Uterus (tissue), 4 donors: ENCODE measurements around the gene C11orf86. TPM values are rescaled to one million over a fixed set of nuclear protein-coding genes. Genes with fewer than 3 reads are reported as not detected.

ENCODE experiments used
- DNase-seq, 2 donors: peaks; one replicate each; pipeline ENCODE4 v3.0.0-alpha.2; 2019 to 2020
- H3K27ac ChIP-seq, 2 donors: fragments of 200-600 bp; sonication (generic); 1 replicate in 1 of 2; 2 replicates in 1 of 2; pipeline ENCODE4 v1.5.1; 2016 to 2018
- H3K27me3 ChIP-seq, 2 donors: fragments of 200-600 bp; sonication (generic); one replicate each; pipeline ENCODE4 v1.5.1; 2018 to 2019; ENCODE audit warnings: control low read depth in 1 of 2
- H3K36me3 ChIP-seq, 2 donors: fragments of 200-600 bp; sonication (generic); one replicate each; pipeline ENCODE4 v1.5.1; 2019; ENCODE audit warnings: control low read depth in 1 of 2
- H3K4me1 ChIP-seq, 2 donors: fragments of 200-600 bp; sonication (generic); one replicate each; pipeline ENCODE4 v1.5.1; 2018 to 2019; ENCODE audit warnings: control low read depth in 1 of 2
- H3K4me3 ChIP-seq, 2 donors: fragments of 200-600 bp; sonication (generic); 1 replicate in 1 of 2; 2 replicates in 1 of 2; pipeline ENCODE4 v1.5.1; 2018 to 2019; ENCODE audit warnings: mild to moderate bottlenecking in 1 of 2
- H3K9me3 ChIP-seq, 2 donors: fragments of 200-600 bp; sonication (generic); one replicate each; pipeline ENCODE4 v1.5.1; 2019; ENCODE audit warnings: control low read depth in 1 of 2
- POLR2A ChIP-seq, 2 donors: fragments of 450-650 bp; IDR thresholded peaks; one replicate each; pipeline ENCODE4 v1.6.1; 2016; ENCODE audit warnings: antibody characterized with exemption in 2 of 2, mild to moderate bottlenecking in 1 of 2, moderate library complexity in 1 of 2
- intact Hi-C: fragments of 100-400 bp; cut with DNase I; formaldehyde crosslinking; loops from one replicate; pipeline ENCODE4 v1.15.1; 2023; ENCODE audit warnings: low total_unique reads
- total RNA-seq, 4 donors: library from RNA; depleted of rRNA in 3 of 4; stranded (reverse); fragments of >200 nt in 3 of 4; gene quantifications; one replicate each; pipeline versions ENCODE4 v1.1.0 to v1.2.4, GENCODE V29; 2014 to 2023
- TF ChIP-seq, protein P1 (sequence below), 4 experiments: fragments of 200-600 bp in 2 of 4; fragments of 450-650 bp in 2 of 4; sonication (generic) in 2 of 4; IDR thresholded peaks; one replicate each; pipeline ENCODE4 v1.5.1; 2016 to 2019; ENCODE audit warnings: antibody characterized with exemption in 4 of 4, mild to moderate bottlenecking in 2 of 4, moderate library complexity in 1 of 4
- donor health status: DM: yes; HTN: yes; CAD: no.

Gene C11orf86
- total RNA-seq, 4 donors from 2014 or later, result not detected

DNA sequence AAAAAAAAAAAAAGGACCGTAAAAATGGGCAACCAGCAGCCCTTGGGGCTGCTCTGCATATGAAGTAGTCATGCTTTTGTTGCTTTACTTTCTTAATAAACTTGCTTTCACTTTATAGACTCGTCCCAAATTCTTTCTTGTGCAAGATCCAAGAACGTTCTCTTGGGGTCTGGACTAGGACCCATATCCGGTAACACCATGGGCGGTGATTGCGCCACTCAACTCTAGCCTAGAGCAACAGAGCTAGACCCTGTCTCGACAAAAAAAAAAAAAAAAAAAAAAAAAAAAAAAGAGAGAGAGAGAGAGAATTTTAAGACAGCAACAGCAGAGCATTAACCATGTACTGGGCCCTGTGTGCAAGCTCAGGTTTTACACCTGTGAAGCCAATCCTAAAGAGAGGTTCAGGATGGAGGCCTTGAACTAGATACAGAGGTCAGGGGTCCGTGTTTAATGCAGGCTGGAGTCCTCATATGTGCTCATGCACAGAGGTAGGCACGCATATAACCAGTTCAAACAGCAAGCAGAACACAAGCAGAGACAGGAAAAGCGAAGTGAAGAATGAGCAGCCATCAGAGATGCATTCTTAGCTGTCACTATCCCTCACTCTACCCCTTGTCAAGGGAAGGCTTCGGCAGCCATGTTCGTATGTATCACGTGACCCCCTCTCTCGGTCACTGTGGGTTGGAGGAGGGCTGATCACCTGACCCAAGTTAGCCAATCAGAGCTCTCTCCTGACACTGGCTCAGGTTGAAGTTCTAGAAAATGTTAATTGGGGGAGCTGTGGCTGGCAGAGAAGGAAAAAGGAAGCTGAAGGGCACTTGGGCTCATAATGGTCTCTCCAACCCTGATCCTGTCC is 31.2 kb downstream of the C11orf86 start:
- TF ChIP-seq, protein P1, sequence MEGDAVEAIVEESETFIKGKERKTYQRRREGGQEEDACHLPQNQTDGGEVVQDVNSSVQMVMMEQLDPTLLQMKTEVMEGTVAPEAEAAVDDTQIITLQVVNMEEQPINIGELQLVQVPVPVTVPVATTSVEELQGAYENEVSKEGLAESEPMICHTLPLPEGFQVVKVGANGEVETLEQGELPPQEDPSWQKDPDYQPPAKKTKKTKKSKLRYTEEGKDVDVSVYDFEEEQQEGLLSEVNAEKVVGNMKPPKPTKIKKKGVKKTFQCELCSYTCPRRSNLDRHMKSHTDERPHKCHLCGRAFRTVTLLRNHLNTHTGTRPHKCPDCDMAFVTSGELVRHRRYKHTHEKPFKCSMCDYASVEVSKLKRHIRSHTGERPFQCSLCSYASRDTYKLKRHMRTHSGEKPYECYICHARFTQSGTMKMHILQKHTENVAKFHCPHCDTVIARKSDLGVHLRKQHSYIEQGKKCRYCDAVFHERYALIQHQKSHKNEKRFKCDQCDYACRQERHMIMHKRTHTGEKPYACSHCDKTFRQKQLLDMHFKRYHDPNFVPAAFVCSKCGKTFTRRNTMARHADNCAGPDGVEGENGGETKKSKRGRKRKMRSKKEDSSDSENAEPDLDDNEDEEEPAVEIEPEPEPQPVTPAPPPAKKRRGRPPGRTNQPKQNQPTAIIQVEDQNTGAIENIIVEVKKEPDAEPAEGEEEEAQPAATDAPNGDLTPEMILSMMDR (IDR thresholded peaks at IDR 0.05), result no peak
- TF ChIP-seq POLR2A (IDR thresholded peaks at IDR 0.05), result no peak
- intact Hi-C loops, result no loop called here
- Histone ChIP-seq H3K9me3 (no peaks in the 10 kb centered on the region), H3K27ac (no peak overlapping the region), H3K27me3 (no peaks in the 10 kb centered on the region), H3K36me3 (no peaks in the 10 kb centered on the region), H3K4me3 (no peak overlapping the region), H3K4me1 (no peaks in the 10 kb centered on the region)
- DNase-seq, result no peak

DNA sequence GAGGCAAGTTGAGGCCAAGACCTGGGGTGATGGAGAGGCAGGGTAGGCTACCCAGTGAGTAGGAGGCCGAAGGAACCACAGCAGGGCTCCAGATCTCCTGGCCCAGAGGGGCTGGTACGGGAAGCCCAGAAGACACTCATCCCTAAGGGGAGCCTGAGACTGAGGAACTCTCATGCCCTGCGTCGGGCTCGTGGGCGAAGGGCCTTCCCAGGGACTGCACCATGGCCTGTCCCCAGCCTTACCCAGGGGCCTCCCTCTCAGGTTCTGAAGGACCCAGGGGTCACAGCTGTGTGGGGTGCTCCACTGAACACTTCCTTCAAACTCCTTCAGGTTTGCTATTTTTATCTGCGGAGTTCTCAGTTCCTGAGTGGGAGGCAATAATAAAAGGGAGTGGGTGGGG is 32.0 kb downstream of the C11orf86 start:
- Histone ChIP-seq H3K27me3 (no peaks in the 10 kb centered on the region), H3K4me1 (no peaks in the 10 kb centered on the region), H3K4me3 (no peak overlapping the region), H3K27ac (no peak overlapping the region), H3K9me3 (no peaks in the 10 kb centered on the region), H3K36me3 (no peaks in the 10 kb centered on the region)
- no peak for TF ChIP-seq POLR2A (IDR thresholded peaks at IDR 0.05)
- TF ChIP-seq, protein P1 (IDR thresholded peaks at IDR 0.05), result no peak
- DNase-seq, result no peak
- intact Hi-C loops, result no loop called here

DNA sequence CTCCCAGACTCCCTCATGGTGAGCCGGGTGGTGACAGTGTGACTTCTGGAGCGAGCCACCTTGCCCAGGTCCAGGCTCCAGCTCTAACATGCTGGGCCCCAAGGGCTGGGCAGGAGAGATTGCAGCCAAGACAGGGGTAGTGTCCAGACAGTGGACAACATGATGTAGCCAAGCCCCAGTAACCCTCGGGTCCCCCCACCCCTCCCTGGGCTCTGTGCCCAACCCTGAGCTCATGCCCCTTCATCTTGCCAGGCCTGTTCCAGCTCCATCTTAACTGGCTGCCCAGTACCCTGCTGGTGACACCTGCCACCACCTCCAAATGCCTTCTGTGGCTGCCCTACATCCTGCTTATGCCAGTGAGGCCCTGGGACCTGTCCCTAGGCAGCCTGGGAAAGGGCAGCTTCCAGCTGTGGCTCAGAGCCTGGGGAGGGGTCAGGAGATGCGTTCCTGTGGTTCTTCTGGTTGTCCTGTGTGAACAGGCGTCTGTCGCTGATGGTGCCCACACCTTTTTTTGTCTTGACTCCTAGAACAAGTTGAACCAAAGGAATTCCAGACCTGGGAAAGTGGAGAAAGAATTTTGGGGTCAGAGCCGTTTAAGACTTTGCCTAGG is 35.3 kb downstream of the C11orf86 start:
- Histone ChIP-seq H3K4me3 (no peak overlapping the region), H3K4me1 (no peaks in the 10 kb centered on the region), H3K36me3 (no peaks in the 10 kb centered on the region), H3K27ac (no peak overlapping the region), H3K27me3 (no peaks in the 10 kb centered on the region), H3K9me3 (no peaks in the 10 kb centered on the region)
- DNase-seq, result no peak
- intact Hi-C loops, result no loop called here
- TF ChIP-seq, protein P1 (IDR thresholded peaks at IDR 0.05), result no peak
- no peak for TF ChIP-seq POLR2A (IDR thresholded peaks at IDR 0.05)

DNA sequence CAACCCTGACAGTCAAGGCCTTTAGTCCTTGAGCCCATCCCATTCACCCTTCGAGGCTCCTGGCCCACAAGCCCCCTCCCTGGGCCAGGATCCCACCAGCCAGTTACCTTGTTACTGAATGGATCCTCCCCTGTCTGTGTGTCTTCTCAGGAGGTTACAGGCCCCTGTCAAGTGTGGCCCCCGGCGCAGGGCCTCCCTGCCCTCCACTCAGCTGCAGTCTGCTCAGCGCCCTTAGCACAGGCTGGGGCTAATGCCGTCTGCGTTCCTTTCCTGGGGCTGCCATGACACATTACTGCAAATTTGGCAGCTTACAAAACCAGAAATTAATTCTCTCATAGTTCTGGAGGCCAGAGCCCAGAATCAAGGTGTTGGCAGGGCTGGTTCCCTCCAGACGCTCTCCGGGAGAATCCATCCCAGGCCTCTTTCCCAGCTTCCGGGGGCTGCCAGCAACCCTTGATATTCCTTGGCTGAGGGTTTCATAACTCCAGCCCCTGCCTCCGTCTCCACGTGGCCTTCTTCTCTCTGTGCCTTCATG is 38.5 kb downstream of the C11orf86 start:
- DNase-seq, result no peak
- intact Hi-C loops, result no loop called here
- no peaks in the 10 kb centered on the region for H3K9me3 ChIP-seq
- no peak overlapping the region for H3K4me3 ChIP-seq
- H3K4me1 ChIP-seq, result no peaks in the 10 kb centered on the region
- TF ChIP-seq, protein P1 (IDR thresholded peaks at IDR 0.05), result no peak
- no peak overlapping the region for H3K27ac ChIP-seq
- no peaks in the 10 kb centered on the region for H3K27me3 ChIP-seq
- no peaks in the 10 kb centered on the region for H3K36me3 ChIP-seq

DNA sequence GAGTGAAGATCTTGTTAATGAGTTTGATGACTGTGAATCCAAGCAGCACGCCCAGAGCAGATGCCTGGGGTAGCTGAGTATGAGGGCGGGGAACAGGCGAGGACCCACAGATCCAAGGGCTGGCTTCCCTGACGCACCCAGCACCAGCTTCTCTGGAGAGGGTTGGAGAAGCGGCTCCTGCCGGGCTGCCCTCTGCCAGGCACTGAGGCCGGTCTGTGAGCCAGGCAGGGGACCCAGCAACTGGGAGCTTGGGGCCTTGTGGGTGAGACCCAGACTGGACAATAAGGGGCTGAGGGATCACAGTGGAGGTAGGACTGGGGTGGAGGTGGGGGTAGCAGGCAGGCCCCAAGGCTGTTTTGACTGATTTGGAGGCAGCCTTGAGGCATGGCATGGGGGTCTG is 39.2 kb downstream of the C11orf86 start:
- Histone ChIP-seq H3K9me3 (no peaks in the 10 kb centered on the region), H3K27ac (no peak overlapping the region), H3K36me3 (no peaks in the 10 kb centered on the region), H3K27me3 (no peaks in the 10 kb centered on the region), H3K4me3 (no peak overlapping the region), H3K4me1 (no peaks in the 10 kb centered on the region)
- intact Hi-C loops, result no loop called here
- DNase-seq, result no peak
- TF ChIP-seq, protein P1 (IDR thresholded peaks at IDR 0.05), result no peak
- no peak for TF ChIP-seq POLR2A (IDR thresholded peaks at IDR 0.05)
